IMR-90 (cell line): ENCODE measurements around the gene GDI2. TPM values are rescaled to one million over a fixed set of nuclear protein-coding genes. Genes with fewer than 3 reads are reported as not detected.

Experiments
- ATAC-seq: fragments of 200-7000 bp; cut with Tn5 transposase; 2 replicates; pipeline ENCODE4 v1.9.1; 2020; ENCODE audit warnings: low read depth, mild to moderate bottlenecking, moderate library complexity
- BruUV-seq: library from RNA; stranded (reverse); fragments of 400-500 nt; replicated peaks from 2 replicates; lab custom pipeline; 2021; lab: Mats Ljungman, UMichigan
- CTCF ChIA-PET: fragments of 300-600 bp; formaldehyde crosslinking; extraction: SDS; loops from one replicate; lab custom pipeline; 2021; ENCODE audit warnings: antibody characterized with exemption; lab: Yijun Ruan, JAX
- POLR2A ChIA-PET: fragments of 300-600 bp; sonication (Branson Sonifier 250); formaldehyde crosslinking; loops from one replicate; lab custom pipeline; 2022; ENCODE audit warnings: antibody characterized with exemption; ENCODE audit not compliant: unreplicated experiment; lab: Charles Lee
- DNase-seq: peaks from one replicate; pipeline ENCODE4 v3.0.0; 2013
- H2AFZ ChIP-seq: replicated peaks from 2 replicates; pipeline ENCODE3; 2013; ENCODE audit warnings: low read length, mild to moderate bottlenecking; ENCODE audit not compliant: poor library complexity
- H2AK5ac ChIP-seq: 2 replicates; pipeline ENCODE4 v1.6.1; 2013; ENCODE audit warnings: low read depth, low read length, inconsistent platforms
- H2AK9ac ChIP-seq: replicated peaks from 2 replicates; pipeline ENCODE3; 2013; ENCODE audit warnings: mild to moderate bottlenecking, low read depth, low read length, moderate library complexity; ENCODE audit not compliant: poor library complexity
- H2BK120ac ChIP-seq: 2 replicates; pipeline ENCODE4 v1.6.1; 2013; ENCODE audit warnings: low read depth, low read length, inconsistent platforms
- H2BK15ac ChIP-seq: 3 replicates; pipeline ENCODE4 v1.6.1; 2013; ENCODE audit warnings: low read depth, low read length, inconsistent platforms
- H2BK20ac ChIP-seq: 2 replicates; pipeline ENCODE4 v1.6.1; 2013; ENCODE audit warnings: low read depth, mild to moderate bottlenecking, inconsistent platforms, low read length, moderate library complexity
- H2BK5ac ChIP-seq: 2 replicates; pipeline ENCODE4 v1.6.1; 2013; ENCODE audit warnings: mild to moderate bottlenecking, low read depth, low read length, inconsistent platforms; ENCODE audit not compliant: poor library complexity, severe bottlenecking
- H3K14ac ChIP-seq: replicated peaks from 2 replicates; pipeline ENCODE4 v1.6.1; 2013; ENCODE audit warnings: low read depth, low read length, inconsistent platforms
- H3K18ac ChIP-seq: 2 replicates; pipeline ENCODE4 v1.6.1; 2013; ENCODE audit warnings: low read depth, low read length, control low read depth
- H3K23ac ChIP-seq: 2 replicates; pipeline ENCODE4 v1.6.1; 2013; ENCODE audit warnings: low read depth, low read length, inconsistent platforms
- H3K27ac ChIP-seq: 2 replicates; pipeline ENCODE4 v1.5.1; 2013; ENCODE audit warnings: mild to moderate bottlenecking, control low read depth, low read length; ENCODE audit not compliant: insufficient read depth
- H3K27me3 ChIP-seq: 2 replicates; pipeline ENCODE4 v1.6.1; 2013; ENCODE audit warnings: low read length; ENCODE audit not compliant: control insufficient read depth, insufficient read depth
- H3K36me3 ChIP-seq: 2 replicates; pipeline ENCODE4 v1.6.1; 2013; ENCODE audit warnings: low read length, mixed read lengths; ENCODE audit not compliant: control insufficient read depth, insufficient read depth
- H3K4ac ChIP-seq: 2 replicates; pipeline ENCODE4 v1.6.1; 2013; ENCODE audit warnings: low read depth, low read length, inconsistent platforms
- H3K4me1 ChIP-seq: 2 replicates; pipeline ENCODE4 v1.6.1; 2013; ENCODE audit warnings: low read length, mixed read lengths; ENCODE audit not compliant: control insufficient read depth, insufficient read depth
- H3K4me2 ChIP-seq: 2 replicates; pipeline ENCODE4 v1.6.1; 2013; ENCODE audit warnings: low read depth, mild to moderate bottlenecking, control low read depth, low read length, moderate library complexity
- H3K4me3 ChIP-seq: 2 replicates; pipeline ENCODE4 v1.5.1; 2013; ENCODE audit warnings: low read depth, mild to moderate bottlenecking, control low read depth, low read length, moderate library complexity; ENCODE audit not compliant: insufficient read depth
- H3K56ac ChIP-seq: 2 replicates; pipeline ENCODE4 v1.6.1; 2013; ENCODE audit warnings: low read length, inconsistent platforms; ENCODE audit not compliant: insufficient read depth; ENCODE audit errors: extremely low read depth
- H3K79me1 ChIP-seq, 2 experiments: 2 replicates each; pipeline ENCODE4 v1.6.1; 2013; ENCODE audit warnings: low read length in 2 of 2, inconsistent platforms in 1 of 2, low read depth in 1 of 2
- H3K9ac ChIP-seq: 2 replicates; pipeline ENCODE4 v1.6.1; 2013; ENCODE audit warnings: low read depth, low read length, control low read depth
- H3K9me1 ChIP-seq: 2 replicates; pipeline ENCODE4 v1.6.1; 2013; ENCODE audit warnings: low read length, inconsistent platforms; ENCODE audit not compliant: insufficient read depth
- H3K9me3 ChIP-seq: 2 replicates; pipeline ENCODE4 v1.6.1; 2013; ENCODE audit warnings: low read length; ENCODE audit not compliant: control insufficient read depth, insufficient read depth
- H4K20me1 ChIP-seq: 2 replicates; pipeline ENCODE4 v1.6.1; 2013; ENCODE audit warnings: low read length, inconsistent platforms; ENCODE audit not compliant: insufficient read depth
- H4K5ac ChIP-seq: 2 replicates; pipeline ENCODE4 v1.6.1; 2013; ENCODE audit warnings: mild to moderate bottlenecking, low read depth, low read length, control low read depth
- H4K8ac ChIP-seq, 2 experiments: 2 replicates each; pipeline ENCODE4 v1.6.1; 2013; ENCODE audit warnings: low read depth in 2 of 2, low read length in 2 of 2, control low read depth in 1 of 2, inconsistent platforms in 1 of 2
- H4K91ac ChIP-seq: 2 replicates; pipeline ENCODE4 v1.6.1; 2013; ENCODE audit warnings: low read depth, low read length, inconsistent platforms; ENCODE audit not compliant: insufficient read depth
- BHLHE40 ChIP-seq: fragments of 150-350 bp; IDR thresholded peaks from 2 replicates; pipeline ENCODE4 v1.6.1; 2016; ENCODE audit warnings: mild to moderate bottlenecking, low read depth, low read length
- CEBPB ChIP-seq: IDR thresholded peaks from 2 replicates; pipeline ENCODE4 v1.6.1; 2012; ENCODE audit warnings: low read depth, low read length, improper control_type of control experiment
- CHD1 ChIP-seq: IDR thresholded peaks from 2 replicates; pipeline ENCODE4 v1.6.1; 2012; ENCODE audit warnings: low read depth, low read length, improper control_type of control experiment
- MXI1 ChIP-seq: IDR thresholded peaks from 2 replicates; pipeline ENCODE4 v1.6.1; 2012; ENCODE audit warnings: low read depth, mild to moderate bottlenecking, low read length, moderate library complexity, borderline replicate concordance
- NFE2L2 ChIP-seq: fragments of 150-350 bp; IDR thresholded peaks from 2 replicates; pipeline ENCODE4 v1.6.1; 2016; ENCODE audit warnings: low read depth, mild to moderate bottlenecking, low read length
- POLR2A ChIP-seq: IDR thresholded peaks from 2 replicates; pipeline ENCODE4 v1.6.1; 2012; ENCODE audit warnings: mild to moderate bottlenecking, low read depth, low read length
- RAD21 ChIP-seq: IDR thresholded peaks from 2 replicates; pipeline ENCODE4 v1.6.1; 2012; ENCODE audit warnings: low read length, improper control_type of control experiment
- SMC3 ChIP-seq: fragments of 150-350 bp; IDR thresholded peaks from 2 replicates; pipeline ENCODE4 v1.6.1; 2016; ENCODE audit warnings: low read depth, mild to moderate bottlenecking, antibody characterized with exemption, low read length, moderate library complexity
- WGBS, 2 experiments: methylation state at CpG; one replicate each; pipeline versions ENCODE4 v1.1.5 to v1.1.7; 2013; ENCODE audit warnings: missing lambda C conversion rate in 2 of 2; ENCODE audit not compliant: insufficient read length in 1 of 2; ENCODE audit errors: extremely low coverage in 2 of 2; 5-methylcytosine and 5-hydroxymethylcytosine counted together
- dilution Hi-C: fragments of 300-500 bp; cut with HindIII; formaldehyde crosslinking; loops from one replicate; pipeline ENCODE4 v1.14.3; 2018; ENCODE audit warnings: low sequenced_read_pairs; ENCODE audit not compliant: unreplicated experiment
- in situ Hi-C: fragments of 300-500 bp; cut with MboI; formaldehyde crosslinking; loops from 3 replicates; pipeline ENCODE4 v1.14.3; 2019; ENCODE audit warnings: low sequenced_read_pairs, inconsistent platforms, mixed read lengths
- intact Hi-C: fragments of 100-400 bp; cut with micrococcal nuclease; formaldehyde crosslinking; loops from 2 replicates; pipeline ENCODE4 v1.10.0; 2022
- polyA plus RNA-seq, 3 experiments: library from polyadenylated mRNA; depleted of rRNA; stranded (reverse); fragments of >200 nt; gene quantifications; 2 replicates each; pipeline ENCODE4 v1.2.3, GENCODE V29; 2012; ENCODE audit warnings: low replicate concordance in 1 of 3
- total RNA-seq: library from RNA; depleted of rRNA; stranded (reverse); fragments of >200 nt; gene quantifications from 2 replicates; pipeline ENCODE4 v1.2.3, GENCODE V29; 2012
- TF ChIP-seq, protein P1 (sequence below): fragments of 150-350 bp; IDR thresholded peaks from 2 replicates; pipeline ENCODE4 v1.6.1; 2017; ENCODE audit warnings: mild to moderate bottlenecking, antibody characterized with exemption, low read length, low read depth
- TF ChIP-seq, protein P2 (sequence below): conservative IDR thresholded peaks from 2 replicates; pipeline ENCODE4 v1.5.1; 2012; ENCODE audit warnings: mild to moderate bottlenecking, low read depth, low read length, improper control_type of control experiment
- TF ChIP-seq, protein P3 (sequence below): fragments of 150-350 bp; IDR thresholded peaks from 2 replicates; pipeline ENCODE4 v1.6.1; 2016; ENCODE audit warnings: low read depth, mild to moderate bottlenecking, low read length, moderate library complexity, borderline replicate concordance

Gene GDI2
- total and polyA plus RNA-seq, 2 of the 4 experiments (the other 2 are of a cell fraction) = 171 to 396 TPM

DNA sequence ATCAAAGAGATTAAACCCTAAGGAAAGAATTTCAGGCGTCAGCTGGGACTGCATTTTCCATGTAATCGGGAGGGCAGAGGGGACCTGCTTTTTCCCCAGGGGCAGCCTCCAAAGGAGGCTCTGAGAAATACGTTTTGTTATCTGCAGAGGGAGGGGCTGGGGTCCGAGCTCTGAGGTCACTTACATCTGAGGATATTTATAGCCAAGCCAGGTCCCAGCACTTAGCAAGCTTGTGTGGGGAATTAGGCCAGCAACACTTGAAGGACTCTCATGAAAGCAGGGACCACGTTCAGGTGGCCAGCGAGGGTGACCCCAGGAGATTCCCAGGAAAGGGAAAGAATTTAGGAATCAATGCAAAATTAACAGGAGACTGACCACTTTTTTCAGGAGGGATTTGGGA lies 20.6 kb upstream of the GDI2 start:
- H2AFZ ChIP-seq = no peak overlapping the region
- no peaks in the 10 kb centered on the region for H3K9me3 ChIP-seq
- no peaks in the 10 kb centered on the region for H3K27me3 ChIP-seq
- no peak overlapping the region for H2BK120ac ChIP-seq
- H3K14ac ChIP-seq = no peak overlapping the region
- H3K23ac ChIP-seq = no peak overlapping the region
- no peak overlapping the region for H2BK20ac ChIP-seq
- no peaks in the 10 kb centered on the region for H3K36me3 ChIP-seq
- no peak overlapping the region for H3K27ac ChIP-seq
- in situ Hi-C loops (no loop called here), dilution Hi-C loops (no loop called here), intact Hi-C loops (no loop called here)
- no peaks in the 10 kb centered on the region for H3K4me1 ChIP-seq
- peaks cover 1% of the 10 kb centered on the region; the same call in 1 of the 2 replicates for H3K9me1 ChIP-seq
- H2BK5ac ChIP-seq = no peak overlapping the region
- H4K91ac ChIP-seq = no peak overlapping the region
- H3K79me1 ChIP-seq = no peaks in the 10 kb centered on the region
- H2AK9ac ChIP-seq = no peak overlapping the region
- H4K8ac ChIP-seq = no peak overlapping the region
- ChIA-PET POLR2A (no interaction called here), CTCF (no interaction called here)
- H3K18ac ChIP-seq = no peak overlapping the region
- no peak overlapping the region for H3K4me3 ChIP-seq
- DNase-seq = no peak
- no peaks in the 10 kb centered on the region; the same call in 1 of the 2 replicates for H4K20me1 ChIP-seq
- no peak overlapping the region for H2BK15ac ChIP-seq
- no peak overlapping the region for H3K9ac ChIP-seq
- no peak overlapping the region for H3K4me2 ChIP-seq
- H3K56ac ChIP-seq = no peak overlapping the region
- H2AK5ac ChIP-seq = no peak overlapping the region
- no peak overlapping the region for H3K4ac ChIP-seq
- 52% methylated on average over 6 of the region's 6 CpGs; no CpG with 5 or more reads in 1 of the 2 experiments for whole genome bisulfite sequencing, 2 experiments
- no peak for TF ChIP-seq CHD1
- TF ChIP-seq, protein P1, sequence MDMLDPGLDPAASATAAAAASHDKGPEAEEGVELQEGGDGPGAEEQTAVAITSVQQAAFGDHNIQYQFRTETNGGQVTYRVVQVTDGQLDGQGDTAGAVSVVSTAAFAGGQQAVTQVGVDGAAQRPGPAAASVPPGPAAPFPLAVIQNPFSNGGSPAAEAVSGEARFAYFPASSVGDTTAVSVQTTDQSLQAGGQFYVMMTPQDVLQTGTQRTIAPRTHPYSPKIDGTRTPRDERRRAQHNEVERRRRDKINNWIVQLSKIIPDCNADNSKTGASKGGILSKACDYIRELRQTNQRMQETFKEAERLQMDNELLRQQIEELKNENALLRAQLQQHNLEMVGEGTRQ = no peak
- TF ChIP-seq BHLHE40 = no peak
- TF ChIP-seq, protein P2, sequence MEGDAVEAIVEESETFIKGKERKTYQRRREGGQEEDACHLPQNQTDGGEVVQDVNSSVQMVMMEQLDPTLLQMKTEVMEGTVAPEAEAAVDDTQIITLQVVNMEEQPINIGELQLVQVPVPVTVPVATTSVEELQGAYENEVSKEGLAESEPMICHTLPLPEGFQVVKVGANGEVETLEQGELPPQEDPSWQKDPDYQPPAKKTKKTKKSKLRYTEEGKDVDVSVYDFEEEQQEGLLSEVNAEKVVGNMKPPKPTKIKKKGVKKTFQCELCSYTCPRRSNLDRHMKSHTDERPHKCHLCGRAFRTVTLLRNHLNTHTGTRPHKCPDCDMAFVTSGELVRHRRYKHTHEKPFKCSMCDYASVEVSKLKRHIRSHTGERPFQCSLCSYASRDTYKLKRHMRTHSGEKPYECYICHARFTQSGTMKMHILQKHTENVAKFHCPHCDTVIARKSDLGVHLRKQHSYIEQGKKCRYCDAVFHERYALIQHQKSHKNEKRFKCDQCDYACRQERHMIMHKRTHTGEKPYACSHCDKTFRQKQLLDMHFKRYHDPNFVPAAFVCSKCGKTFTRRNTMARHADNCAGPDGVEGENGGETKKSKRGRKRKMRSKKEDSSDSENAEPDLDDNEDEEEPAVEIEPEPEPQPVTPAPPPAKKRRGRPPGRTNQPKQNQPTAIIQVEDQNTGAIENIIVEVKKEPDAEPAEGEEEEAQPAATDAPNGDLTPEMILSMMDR = no peak
- no peak for TF ChIP-seq RAD21
- TF ChIP-seq NFE2L2 = no peak
- TF ChIP-seq, protein P3, sequence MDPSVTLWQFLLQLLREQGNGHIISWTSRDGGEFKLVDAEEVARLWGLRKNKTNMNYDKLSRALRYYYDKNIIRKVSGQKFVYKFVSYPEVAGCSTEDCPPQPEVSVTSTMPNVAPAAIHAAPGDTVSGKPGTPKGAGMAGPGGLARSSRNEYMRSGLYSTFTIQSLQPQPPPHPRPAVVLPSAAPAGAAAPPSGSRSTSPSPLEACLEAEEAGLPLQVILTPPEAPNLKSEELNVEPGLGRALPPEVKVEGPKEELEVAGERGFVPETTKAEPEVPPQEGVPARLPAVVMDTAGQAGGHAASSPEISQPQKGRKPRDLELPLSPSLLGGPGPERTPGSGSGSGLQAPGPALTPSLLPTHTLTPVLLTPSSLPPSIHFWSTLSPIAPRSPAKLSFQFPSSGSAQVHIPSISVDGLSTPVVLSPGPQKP = no peak
- no peak for TF ChIP-seq POLR2A
- TF ChIP-seq MXI1 = no peak
- no peak for TF ChIP-seq CEBPB
- no peak for TF ChIP-seq SMC3
- ATAC-seq = no peak
- no peak overlapping the region for H4K5ac ChIP-seq
- no TSS peak for BruUV-seq
